WTC11 (cell line): ENCODE data around the gene OLFM4. TPM values are rescaled to one million over a fixed set of nuclear protein-coding genes. Genes with fewer than 3 reads are reported as not detected.

Experiments used
- ATAC-seq: fragments of 200-7000 bp; cut with Tn5 transposase; 2 replicates; pipeline ENCODE4 v1.10.0; 2021; ENCODE audit warnings: mild to moderate bottlenecking, moderate library complexity
- CTCF ChIA-PET: fragments of 300-600 bp; sonication (Branson Sonifier 250); formaldehyde crosslinking; loops from one replicate; lab custom pipeline; 2021; ENCODE audit warnings: antibody characterized with exemption; lab: Charles Lee
- POLR2A ChIA-PET: fragments of 350-600 bp; sonication (Branson Sonifier 250); formaldehyde crosslinking; loops from one replicate; lab custom pipeline; 2021; ENCODE audit warnings: antibody characterized with exemption; lab: Charles Lee
- DNase-seq: peaks from one replicate; pipeline ENCODE4 v3.0.0; 2021; ENCODE audit warnings: low spot score
- H3K27ac Mint-ChIP-seq: 2 replicates; pipeline ENCODE4 v1.8.0; 2021; ENCODE audit warnings: mixed read lengths
- H3K27me3 Mint-ChIP-seq: 2 replicates; pipeline ENCODE4 v1.8.0; 2021; ENCODE audit warnings: low read depth, mild to moderate bottlenecking, moderate library complexity, mixed read lengths
- H3K36me3 Mint-ChIP-seq: 2 replicates; pipeline ENCODE4 v1.8.0; 2021; ENCODE audit warnings: mixed read lengths
- H3K4me1 Mint-ChIP-seq: 2 replicates; pipeline ENCODE4 v1.8.0; 2022; ENCODE audit warnings: mixed read lengths
- H3K4me3 Mint-ChIP-seq: 2 replicates; pipeline ENCODE4 v1.8.0; 2021; ENCODE audit warnings: mild to moderate bottlenecking, moderate library complexity, mixed read lengths
- H3K9me3 Mint-ChIP-seq: 2 replicates; pipeline ENCODE4 v1.8.0; 2021; ENCODE audit warnings: mixed read lengths
- AR ChIP-seq: fragments of 250-450 bp; sonication (Bioruptor Pico); IDR thresholded peaks from 2 replicates; pipeline ENCODE4 v1.9.0; 2021; ENCODE audit warnings: mild to moderate bottlenecking
- CBFB ChIP-seq: sonication (generic); formaldehyde crosslinking; IDR thresholded peaks from 2 replicates; pipeline ENCODE4 v1.8.1; 2022; ENCODE audit warnings: mild to moderate bottlenecking, low read depth, missing genetic modification reagents
- CREM ChIP-seq: sonication (generic); formaldehyde crosslinking; IDR thresholded peaks from 2 replicates; pipeline ENCODE4 v1.8.1; 2022; ENCODE audit warnings: mild to moderate bottlenecking, missing genetic modification reagents, moderate library complexity
- E2F1 ChIP-seq: sonication (generic); formaldehyde crosslinking; IDR thresholded peaks from 2 replicates; pipeline ENCODE4 v1.8.0; 2022; ENCODE audit warnings: mild to moderate bottlenecking, missing genetic modification reagents
- FOXJ3 ChIP-seq: sonication (generic); formaldehyde crosslinking; IDR thresholded peaks from 2 replicates; pipeline ENCODE4 v1.9.0; 2021; ENCODE audit warnings: missing genetic modification reagents, mild to moderate bottlenecking, borderline replicate concordance
- FOXK1 ChIP-seq: sonication (generic); formaldehyde crosslinking; IDR thresholded peaks from 2 replicates; pipeline ENCODE4 v1.8.0; 2022; ENCODE audit warnings: mild to moderate bottlenecking, moderate library complexity, missing genetic modification reagents
- FOXP1 ChIP-seq: sonication (generic); formaldehyde crosslinking; IDR thresholded peaks from 2 replicates; pipeline ENCODE4 v1.8.0; 2022; ENCODE audit warnings: missing genetic modification reagents, mild to moderate bottlenecking, moderate library complexity, borderline replicate concordance
- FOXP4 ChIP-seq: sonication (generic); formaldehyde crosslinking; IDR thresholded peaks from 2 replicates; pipeline ENCODE4 v1.8.0; 2022; ENCODE audit warnings: mild to moderate bottlenecking, missing genetic modification reagents
- HMGA2 ChIP-seq: fragments of 250-450 bp; sonication (Bioruptor Pico); IDR thresholded peaks from 2 replicates; pipeline ENCODE4 v1.4.0; 2021; ENCODE audit warnings: mild to moderate bottlenecking, moderate library complexity
- JAZF1 ChIP-seq: fragments of 250-450 bp; sonication (Bioruptor Pico); IDR thresholded peaks from 2 replicates; pipeline ENCODE4 v1.9.0; 2021; ENCODE audit warnings: moderate library complexity, mild to moderate bottlenecking, inconsistent platforms
- NR1H2 ChIP-seq: sonication (generic); formaldehyde crosslinking; IDR thresholded peaks from 2 replicates; pipeline ENCODE4 v1.9.0; 2021; ENCODE audit warnings: mild to moderate bottlenecking, moderate library complexity, missing genetic modification reagents
- OVOL2 ChIP-seq: fragments of 250-450 bp; sonication (Bioruptor Pico); IDR thresholded peaks from 2 replicates; pipeline ENCODE4 v1.9.0; 2021; ENCODE audit warnings: mild to moderate bottlenecking, borderline replicate concordance
- SMAD3 ChIP-seq: sonication (generic); formaldehyde crosslinking; IDR thresholded peaks from 2 replicates; pipeline ENCODE4 v1.8.0; 2022; ENCODE audit warnings: missing genetic modification reagents, mild to moderate bottlenecking, borderline replicate concordance
- SP1 ChIP-seq: sonication (generic); formaldehyde crosslinking; conservative IDR thresholded peaks from 2 replicates; pipeline ENCODE4 v1.8.1; 2022; ENCODE audit warnings: missing genetic modification reagents
- STAT6 ChIP-seq: sonication (generic); formaldehyde crosslinking; conservative IDR thresholded peaks from 2 replicates; pipeline ENCODE4 v1.8.1; 2023; ENCODE audit warnings: mild to moderate bottlenecking, low read depth, missing genetic modification reagents, moderate library complexity
- TCF7 ChIP-seq: sonication (generic); formaldehyde crosslinking; IDR thresholded peaks from 2 replicates; pipeline ENCODE4 v1.8.0; 2022; ENCODE audit warnings: mild to moderate bottlenecking, low read depth, missing genetic modification reagents, moderate library complexity
- ZNF219 ChIP-seq: sonication (generic); formaldehyde crosslinking; IDR thresholded peaks from 2 replicates; pipeline ENCODE4 v1.8.0; 2023; ENCODE audit warnings: missing genetic modification reagents, mild to moderate bottlenecking, borderline replicate concordance
- ZNF317 ChIP-seq: sonication (generic); formaldehyde crosslinking; IDR thresholded peaks from 2 replicates; pipeline ENCODE4 v1.8.1; 2023; ENCODE audit warnings: low read depth, mild to moderate bottlenecking, moderate library complexity, missing genetic modification reagents, borderline replicate concordance
- ZNF423 ChIP-seq: fragments of 250-450 bp; sonication (Bioruptor Pico); IDR thresholded peaks from 2 replicates; pipeline ENCODE4 v2.1.2; 2022; ENCODE audit warnings: mild to moderate bottlenecking, moderate library complexity
- ZNF512 ChIP-seq: sonication (generic); formaldehyde crosslinking; IDR thresholded peaks from 2 replicates; pipeline ENCODE4 v1.8.1; 2022; ENCODE audit warnings: missing genetic modification reagents, borderline replicate concordance
- ZNF532 ChIP-seq: fragments of 250-450 bp; sonication (Bioruptor Pico); IDR thresholded peaks from 2 replicates; pipeline ENCODE4 v1.9.0; 2021; ENCODE audit warnings: mild to moderate bottlenecking, borderline replicate concordance
- total RNA-seq: library from RNA; stranded (reverse); gene quantifications from 3 replicates; pipeline ENCODE4 v1.2.3, GENCODE V29; 2021

Gene OLFM4
- total RNA-seq, 1 experiment from 2014 or later: 0.17 TPM

GRCh38 chr13:53069800-53070199, 41.2 kb downstream of the OLFM4 start:
- Mint-ChIP-seq H3K4me3 (no peak overlapping the region), H3K36me3 (no peaks in the 10 kb centered on the region), H3K27me3 (no peaks in the 10 kb centered on the region), H3K4me1 (peaks cover 13% of the 10 kb centered on the region), H3K9me3 (no peaks in the 10 kb centered on the region), H3K27ac (no peak overlapping the region)
- no peak for ATAC-seq
- TF ChIP-seq OVOL2 (CRISPR knock-in tag): no peak
- TF ChIP-seq CREM (CRISPR knock-in tag): no peak
- no peak for TF ChIP-seq ZNF317 (CRISPR knock-in tag)
- no peak for TF ChIP-seq E2F1 (CRISPR knock-in tag)
- TF ChIP-seq FOXK1 (CRISPR knock-in tag): no peak
- no peak for DNase-seq
- ChIA-PET POLR2A (no interaction called here), CTCF (interaction anchor here (0.7 to 2.3 kb wide), 7 partner anchors 82 to 223 kb away, joined by 3 to 20 read pairs (median 8); no protein-coding TSS in a partner anchor)

GRCh38 chr13:53073711-53074110, 45.1 kb downstream of the OLFM4 start:
- H3K9me3 Mint-ChIP-seq: peaks cover 18% of the 10 kb centered on the region
- no peak overlapping the region for H3K4me3 Mint-ChIP-seq
- H3K36me3 Mint-ChIP-seq: peaks cover 11% of the 10 kb centered on the region
- H3K4me1 Mint-ChIP-seq: peaks cover 15% of the 10 kb centered on the region
- CTCF ChIA-PET: interaction anchor here (0.8 to 2.6 kb wide), 4 partner anchors 78 to 227 kb away, joined by 3 to 11 read pairs (median 4); no protein-coding TSS in a partner anchor
- H3K27ac Mint-ChIP-seq: no peak overlapping the region
- POLR2A ChIA-PET: no interaction called here
- no peak for ATAC-seq
- H3K27me3 Mint-ChIP-seq: no peaks in the 10 kb centered on the region
- DNase-seq: no peak
- TF ChIP-seq SMAD3: no peak
- no peak for TF ChIP-seq ZNF219 (CRISPR knock-in tag)
- TF ChIP-seq ZNF512 (CRISPR knock-in tag): no peak
- TF ChIP-seq JAZF1 (CRISPR knock-in tag): no peak
- TF ChIP-seq TCF7 (CRISPR knock-in tag): no peak
- no peak for TF ChIP-seq CBFB
- TF ChIP-seq HMGA2 (CRISPR knock-in tag): no peak
- TF ChIP-seq ZNF423: no peak
- no peak for TF ChIP-seq ZNF532 (CRISPR knock-in tag)
- TF ChIP-seq FOXP1 (CRISPR knock-in tag): no peak
- TF ChIP-seq NR1H2: no peak
- no peak for TF ChIP-seq FOXP4
- TF ChIP-seq AR (CRISPR knock-in tag): no peak
- TF ChIP-seq FOXJ3 (CRISPR knock-in tag): no peak
- no peak for TF ChIP-seq SP1 (CRISPR knock-in tag)
- no peak for TF ChIP-seq STAT6
